Spleen (tissue), 7 donors: ENCODE results near the gene PSME1.

Source experiments
- POLR2A ChIP-seq, 3 donors: fragments of 450-650 bp; IDR thresholded peaks; one replicate each; pipeline ENCODE4 v1.5.1; 2017; ENCODE audit warnings: antibody characterized with exemption in 3 of 3, mild to moderate bottlenecking in 1 of 3
- POLR2AphosphoS5 ChIP-seq, 3 donors: sonication (generic); formaldehyde crosslinking; IDR thresholded peaks; one replicate each; pipeline ENCODE4 v1.5.1; 2017; ENCODE audit warnings: antibody characterized with exemption in 3 of 3
- TF ChIP-seq, protein P1 (sequence below), 11 experiments: fragments of 200-600 bp in 7 of 11; fragments of 450-650 bp in 4 of 11; sonication (generic) in 4 of 11; IDR thresholded peaks in 8 of 11; conservative IDR thresholded peaks in 3 of 11; 1 replicate in 7 of 11; 2 replicates in 4 of 11; pipeline versions ENCODE4 v1.4.0 to v1.8.0; 2016 to 2021; ENCODE audit warnings: antibody characterized with exemption in 11 of 11, inconsistent platforms in 4 of 11, mild to moderate bottlenecking in 1 of 11
- donor health status: DM: no; HTN: no; CAD: no; lungs with moderate emphysema.
- donor health status: DM: no; HTN: no; CAD: no.
- donor health status: DM: no; HTN: no; CAD: no.

DNA sequence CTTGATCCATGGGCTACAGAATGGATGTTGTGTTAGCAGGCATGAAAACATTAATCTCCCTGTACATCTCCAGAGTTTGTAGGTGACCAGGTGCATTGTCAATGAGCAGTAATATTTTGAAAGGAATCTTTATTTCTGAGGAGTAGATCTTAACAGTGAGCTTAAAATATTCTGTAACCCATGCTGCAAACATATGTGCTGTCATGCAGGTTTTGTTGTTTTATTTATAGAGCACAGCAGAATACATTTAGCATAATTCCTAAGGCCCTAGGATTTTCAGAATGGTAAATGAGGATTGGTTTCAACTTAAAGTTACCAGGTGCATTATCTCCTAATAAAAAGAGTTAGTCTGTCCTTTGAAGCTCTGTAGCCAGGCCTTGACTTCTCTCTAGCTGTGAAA lies 9.1 kb upstream of the PSME1 start:
- TF ChIP-seq, protein P1, sequence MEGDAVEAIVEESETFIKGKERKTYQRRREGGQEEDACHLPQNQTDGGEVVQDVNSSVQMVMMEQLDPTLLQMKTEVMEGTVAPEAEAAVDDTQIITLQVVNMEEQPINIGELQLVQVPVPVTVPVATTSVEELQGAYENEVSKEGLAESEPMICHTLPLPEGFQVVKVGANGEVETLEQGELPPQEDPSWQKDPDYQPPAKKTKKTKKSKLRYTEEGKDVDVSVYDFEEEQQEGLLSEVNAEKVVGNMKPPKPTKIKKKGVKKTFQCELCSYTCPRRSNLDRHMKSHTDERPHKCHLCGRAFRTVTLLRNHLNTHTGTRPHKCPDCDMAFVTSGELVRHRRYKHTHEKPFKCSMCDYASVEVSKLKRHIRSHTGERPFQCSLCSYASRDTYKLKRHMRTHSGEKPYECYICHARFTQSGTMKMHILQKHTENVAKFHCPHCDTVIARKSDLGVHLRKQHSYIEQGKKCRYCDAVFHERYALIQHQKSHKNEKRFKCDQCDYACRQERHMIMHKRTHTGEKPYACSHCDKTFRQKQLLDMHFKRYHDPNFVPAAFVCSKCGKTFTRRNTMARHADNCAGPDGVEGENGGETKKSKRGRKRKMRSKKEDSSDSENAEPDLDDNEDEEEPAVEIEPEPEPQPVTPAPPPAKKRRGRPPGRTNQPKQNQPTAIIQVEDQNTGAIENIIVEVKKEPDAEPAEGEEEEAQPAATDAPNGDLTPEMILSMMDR (IDR thresholded peaks at IDR 0.05 in 8 of 11, conservative IDR thresholded peaks at IDR 0.05 in 3 of 11), result no peak
- TF ChIP-seq POLR2AphosphoS5 (IDR thresholded peaks at IDR 0.05), result no peak
- TF ChIP-seq POLR2A (IDR thresholded peaks at IDR 0.05), result no peak
